NB4 (cell line): Measurements from ENCODE around the gene ADCY3.

Source experiments
- DNase-seq: peaks from one replicate; pipeline ENCODE4 v3.0.0; 2010; ENCODE audit warnings: low read depth
- H3K4me3 ChIP-seq: one replicate; pipeline ENCODE4 v1.5.1; 2011; ENCODE audit warnings: mild to moderate bottlenecking, low read depth, low read length, moderate library complexity
- CTCF ChIP-seq: IDR thresholded peaks from one replicate; pipeline ENCODE4 v1.5.1; 2012; ENCODE audit warnings: low read depth, low read length
- MYC ChIP-seq: IDR thresholded peaks from 2 replicates; pipeline ENCODE4 v1.6.1; 2011; ENCODE audit warnings: low read depth, low read length
- POLR2A ChIP-seq: IDR thresholded peaks from 2 replicates; pipeline ENCODE4 v1.6.1; 2011; ENCODE audit warnings: mild to moderate bottlenecking; ENCODE audit not compliant: insufficient read length; ENCODE audit errors: extremely low read depth
- TF ChIP-seq, protein P1 (sequence below): IDR thresholded peaks from 2 replicates; pipeline ENCODE4 v1.6.1; 2011; ENCODE audit warnings: low read depth, low read length

Gene ADCY3

DNA sequence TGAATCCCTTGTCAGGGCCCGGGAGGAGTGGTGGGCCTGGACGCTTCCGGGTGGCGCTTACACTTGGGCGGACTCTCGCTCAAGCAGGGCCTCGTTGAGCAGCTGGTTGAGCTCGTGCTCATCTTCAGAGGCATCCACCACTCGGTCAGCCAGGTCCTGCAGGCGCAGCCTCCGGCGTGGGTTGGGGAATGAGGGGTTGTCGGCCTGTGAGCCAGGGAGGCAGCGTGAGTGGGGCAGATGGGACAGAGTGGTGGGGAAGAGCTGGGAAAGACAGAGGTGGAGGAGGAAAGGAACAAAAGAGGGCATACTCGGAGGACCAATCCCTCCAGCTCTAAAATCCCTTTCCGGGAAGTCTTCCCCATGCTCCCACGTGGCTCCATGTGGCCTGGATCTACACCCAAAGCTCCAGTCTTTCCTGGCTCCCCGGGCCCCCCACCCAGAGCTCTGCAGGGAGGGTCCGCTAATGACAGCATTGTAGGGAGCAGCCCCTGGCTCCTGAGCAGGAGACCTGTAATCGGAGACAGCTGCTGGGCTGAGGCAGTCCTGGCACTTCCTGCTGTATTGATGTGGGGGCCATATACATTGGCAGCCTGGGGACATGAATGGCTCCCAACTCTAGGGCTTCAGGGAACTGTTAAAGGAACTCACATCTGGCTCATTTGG is 85.2 kb downstream of the ADCY3 start:
- H3K4me3 ChIP-seq, result no peak overlapping the region
- TF ChIP-seq POLR2A (no peak), CTCF (no peak), MYC (no peak)
- TF ChIP-seq, protein P1, sequence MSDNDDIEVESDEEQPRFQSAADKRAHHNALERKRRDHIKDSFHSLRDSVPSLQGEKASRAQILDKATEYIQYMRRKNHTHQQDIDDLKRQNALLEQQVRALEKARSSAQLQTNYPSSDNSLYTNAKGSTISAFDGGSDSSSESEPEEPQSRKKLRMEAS, result no peak
- DNase-seq, result no peak

DNA sequence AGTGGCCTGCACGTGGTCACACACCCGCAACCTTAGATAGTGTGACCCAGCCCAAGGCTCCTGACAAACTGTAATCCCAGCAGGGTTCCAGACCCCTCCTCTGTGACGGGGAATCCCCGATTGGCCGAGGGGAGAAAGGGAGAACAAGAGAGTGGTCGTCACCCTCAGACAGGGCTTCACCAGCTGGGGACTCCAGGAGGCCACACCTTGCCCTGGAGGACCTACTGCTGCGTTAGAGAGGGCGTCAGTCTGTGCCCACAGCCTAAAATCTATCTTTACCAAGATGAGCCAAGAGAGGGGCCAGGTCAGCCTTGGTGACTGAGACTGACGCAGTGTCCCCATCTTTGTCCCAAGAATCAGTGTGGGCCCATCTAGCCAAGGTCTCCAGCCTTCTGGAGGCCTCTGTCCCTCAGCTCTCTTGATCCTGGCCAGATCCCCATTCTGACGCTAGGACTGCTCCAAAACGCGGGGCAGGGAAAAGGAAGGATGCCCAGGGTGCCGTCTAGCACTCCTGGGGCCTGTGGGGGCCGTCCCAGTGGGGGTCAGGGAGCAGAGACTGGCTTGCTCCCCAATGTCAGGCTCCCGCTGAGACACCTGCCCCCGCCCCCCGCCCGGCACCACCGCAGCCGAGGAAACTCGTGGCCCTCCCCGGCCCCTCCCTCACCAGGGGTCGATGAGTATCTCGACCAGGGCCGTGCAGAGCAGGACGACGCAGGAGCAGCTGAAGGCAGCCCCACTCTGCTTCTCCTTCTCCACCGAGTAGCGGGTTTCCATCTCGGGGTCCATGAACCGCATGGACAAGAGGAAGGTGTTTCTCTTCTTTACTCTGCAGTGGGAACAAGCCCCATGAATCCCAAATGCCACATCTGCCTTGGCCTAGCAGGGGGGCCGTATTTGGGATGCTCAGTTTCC is 86.0 kb downstream of the ADCY3 start:
- no peak overlapping the region for H3K4me3 ChIP-seq
- TF ChIP-seq, protein P1, result no peak
- no peak for TF ChIP-seq CTCF
- no peak for TF ChIP-seq MYC
- TF ChIP-seq POLR2A, result no peak
- no peak for DNase-seq

DNA sequence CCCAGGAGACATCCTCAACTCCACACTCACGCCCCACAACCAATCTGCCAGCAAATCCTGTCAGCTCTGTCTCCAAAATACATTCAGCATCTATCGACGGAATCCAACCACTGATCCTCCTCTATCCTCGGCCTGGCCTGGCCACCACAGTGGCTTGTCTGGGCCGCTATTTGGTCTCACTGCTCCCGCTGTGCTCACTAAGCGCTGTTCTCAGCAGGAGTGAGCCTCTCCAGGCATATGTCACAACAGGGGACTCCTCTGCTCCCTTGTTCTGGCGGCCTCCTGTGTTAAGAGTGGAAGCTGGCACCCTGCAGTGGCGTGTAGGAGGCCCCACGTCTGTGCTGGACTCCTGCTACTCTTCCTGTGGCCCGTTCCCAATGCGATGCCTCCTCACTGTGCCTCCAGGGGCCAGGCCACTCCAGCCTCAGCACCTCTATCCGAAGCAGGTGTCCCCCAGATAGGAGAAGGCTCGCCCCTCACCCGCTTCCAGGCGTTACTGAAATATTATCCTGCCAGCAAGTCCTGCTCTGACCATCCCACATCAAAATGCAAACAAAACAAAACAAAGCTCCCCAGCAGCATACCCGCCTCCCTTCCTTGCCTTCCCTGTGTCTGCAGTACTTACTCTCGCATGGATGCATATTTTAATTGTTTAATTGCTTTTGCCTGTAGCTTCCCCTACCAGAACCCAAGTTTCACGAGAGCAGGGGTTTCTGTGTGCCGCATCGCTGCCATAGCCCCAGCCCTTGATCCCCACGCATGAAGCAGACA is 86.9 kb downstream of the ADCY3 start:
- TF ChIP-seq, protein P1, result no peak
- TF ChIP-seq POLR2A (no peak), CTCF (no peak), MYC (no peak)
- H3K4me3 ChIP-seq, result no peak overlapping the region
- DNase-seq, result peak; percentile 32

GRCh38 chr2:24832521-24832920 is 87.5 kb downstream of the ADCY3 start:
- TF ChIP-seq MYC, result no peak
- TF ChIP-seq, protein P1, result no peak
- no peak for TF ChIP-seq CTCF
- TF ChIP-seq POLR2A, result no peak

GRCh38 chr2:24832073-24832461 is 88.0 kb downstream of the ADCY3 start:
- no peak overlapping the region for H3K4me3 ChIP-seq
- DNase-seq, result no peak
- TF ChIP-seq, protein P1, result no peak
- TF ChIP-seq CTCF (no peak), POLR2A (no peak), MYC (no peak)

More at GRCh38 chr2:24832521-24832920, 87.5 kb downstream of the ADCY3 start:
- no peak for DNase-seq
- H3K4me3 ChIP-seq, result no peak overlapping the region
